Activated T-cell treated with anti-CD3 and anti-CD28 coated beads for 24 hours (primary cell): ENCODE data around the gene ZNF366.

Experiments used
- DNase-seq: peaks from one replicate; pipeline ENCODE4 v3.0.0-alpha.2; 2020; ENCODE audit warnings: low read depth

Gene ZNF366

GRCh38 chr5:72402959-72403628 is 104.1 kb downstream of the ZNF366 start:
- DNase-seq: no peak

GRCh38 chr5:72402381-72402890 is 104.8 kb downstream of the ZNF366 start:
- no peak for DNase-seq

GRCh38 chr5:72400950-72401349 is 106.3 kb downstream of the ZNF366 start:
- DNase-seq: no peak

- no peak for DNase-seq
These were observed 109.4 kb downstream of the ZNF366 start for GRCh38 chr5:72397836-72398235.

GRCh38 chr5:72394688-72395087 is 112.5 kb downstream of the ZNF366 start:
- no peak for DNase-seq

- DNase-seq: no peak
These were observed 114.2 kb downstream of the ZNF366 start for GRCh38 chr5:72393052-72393451.
